K562 (cell line): ENCODE results near the gene SPAG7. TPM values are rescaled to one million over a fixed set of nuclear protein-coding genes. Genes with fewer than 3 reads are reported as not detected.

Source experiments
- ARNT ChIP-seq, 2 experiments: fragments of 450-650 bp; IDR thresholded peaks; 2 replicates each; pipeline ENCODE4 v1.6.1; 2016; ENCODE audit warnings: mild to moderate bottlenecking in 1 of 2
- BCOR ChIP-seq: fragments of 450-650 bp; IDR thresholded peaks from 2 replicates; pipeline ENCODE4 v1.6.1; 2016
- CEBPG ChIP-seq, 3 experiments: fragments of 200-800 bp in 1 of 3; sonication (Bioruptor generic) in 1 of 3; sonication (generic) in 1 of 3; formaldehyde crosslinking in 1 of 3; IDR thresholded peaks in 2 of 3; conservative IDR thresholded peaks in 1 of 3; 2 replicates each; pipeline versions ENCODE4 v1.6.1 to v1.8.0; 2016 to 2022; ENCODE audit warnings: missing compliant biosample characterization in 2 of 3, missing genetic modification characterization in 2 of 3, mild to moderate bottlenecking in 1 of 3, missing genetic modification reagents in 1 of 3
- CGGBP1 ChIP-seq: fragments of 250-450 bp; sonication (Bioruptor Pico); IDR thresholded peaks from 2 replicates; pipeline ENCODE4 v1.9.0; 2021; ENCODE audit warnings: mild to moderate bottlenecking
- DPF2 ChIP-seq: fragments of 450-650 bp; IDR thresholded peaks from 2 replicates; pipeline ENCODE4 v1.6.1; 2016
- EGR1 ChIP-seq: fragments of 450-650 bp; conservative IDR thresholded peaks from 2 replicates; pipeline ENCODE4 v1.6.1; 2017; ENCODE audit warnings: mild to moderate bottlenecking
- FOXM1 ChIP-seq, 2 experiments: fragments of 450-650 bp in 1 of 2; sonication (generic) in 1 of 2; formaldehyde crosslinking in 1 of 2; IDR thresholded peaks; 2 replicates each; pipeline versions ENCODE4 v1.6.1 to v1.9.0; 2017 to 2022; ENCODE audit warnings: low read depth in 2 of 2, mild to moderate bottlenecking in 2 of 2, missing genetic modification reagents in 1 of 2, moderate library complexity in 1 of 2
- FOXP1 ChIP-seq: sonication (generic); formaldehyde crosslinking; IDR thresholded peaks from 2 replicates; pipeline ENCODE4 v1.8.0; 2022; ENCODE audit warnings: mild to moderate bottlenecking, missing genetic modification reagents
- GTF2E2 ChIP-seq: fragments of 200-800 bp; sonication (Bioruptor generic); IDR thresholded peaks from 2 replicates; pipeline ENCODE4 v1.6.1; 2016; ENCODE audit warnings: missing genetic modification characterization, missing compliant biosample characterization
- IRF2 ChIP-seq: sonication (generic); formaldehyde crosslinking; IDR thresholded peaks from 2 replicates; pipeline ENCODE4 v1.8.1; 2022; ENCODE audit warnings: mild to moderate bottlenecking, missing genetic modification reagents
- KLF13 ChIP-seq: fragments of 450-650 bp; IDR thresholded peaks from 2 replicates; pipeline ENCODE4 v1.6.1; 2016; ENCODE audit warnings: missing genetic modification characterization, low read depth, mild to moderate bottlenecking, missing compliant biosample characterization, moderate library complexity, borderline replicate concordance
- RBFOX2 ChIP-seq: fragments of 200-400 bp; formaldehyde crosslinking; IDR thresholded peaks from 2 replicates; pipeline ENCODE4 v1.6.1; 2017; ENCODE audit warnings: low read depth, mild to moderate bottlenecking, low read length, moderate library complexity
- SIN3A ChIP-seq, 2 experiments: fragments of 150-350 bp in 1 of 2; IDR thresholded peaks; 2 replicates each; pipeline ENCODE4 v1.6.1; 2011 to 2016; ENCODE audit warnings: borderline replicate concordance in 2 of 2, low read depth in 2 of 2, low read length in 2 of 2, mild to moderate bottlenecking in 2 of 2, moderate library complexity in 2 of 2; ENCODE audit not compliant: control insufficient read depth in 1 of 2
- SMARCC2 ChIP-seq: fragments of 450-650 bp; IDR thresholded peaks from 2 replicates; pipeline ENCODE4 v1.6.1; 2017; ENCODE audit warnings: antibody characterized with exemption, moderate library complexity, mild to moderate bottlenecking, low read depth
- TRIM28 ChIP-seq: fragments of 450-650 bp; IDR thresholded peaks from 2 replicates; pipeline ENCODE4 v1.6.1; 2017
- ZBTB11 ChIP-seq, 3 experiments: fragments of 200-800 bp in 1 of 3; fragments of 250-450 bp in 1 of 3; fragments of 450-650 bp in 1 of 3; sonication (Bioruptor Pico) in 1 of 3; sonication (Bioruptor generic) in 1 of 3; formaldehyde crosslinking in 1 of 3; IDR thresholded peaks; 2 replicates each; pipeline versions ENCODE4 v1.6.1 to v1.8.0; 2016 to 2022; ENCODE audit warnings: mild to moderate bottlenecking in 2 of 3, missing genetic modification characterization in 2 of 3, missing compliant biosample characterization in 1 of 3, moderate library complexity in 1 of 3
- ZNF280A ChIP-seq: fragments of 450-650 bp; IDR thresholded peaks from 2 replicates; pipeline ENCODE4 v1.6.1; 2018; ENCODE audit warnings: mild to moderate bottlenecking, low read depth; ENCODE audit not compliant: partially characterized antibody
- ZNF445 ChIP-seq: fragments of 250-450 bp; sonication (Bioruptor Pico); IDR thresholded peaks from 2 replicates; pipeline ENCODE4 v1.4.0; 2020; ENCODE audit warnings: low read depth, mild to moderate bottlenecking, moderate library complexity
- polyA plus RNA-seq, 8 experiments: library from polyadenylated mRNA; depleted of rRNA in 4 of 8; stranded (reverse) in 5 of 8; unstranded in 3 of 8; fragments of >200 nt; fragmentation: Nextera tagmentation in 2 of 8; fragmentation: Illumina TruSeq in 1 of 8; extraction: Ambion mirVana in 2 of 8; extraction: Trizol in 1 of 8; gene quantifications; 2 replicates each; pipeline versions ENCODE4 v1.2.1 to v1.2.3, GENCODE V29; 2011 to 2014; ENCODE audit warnings: inconsistent platforms in 1 of 8, missing spikeins in 1 of 8
- total RNA-seq, 7 experiments: library from RNA; depleted of rRNA in 6 of 7; stranded (reverse); fragments of >200 nt in 6 of 7; fragmentation: Illumina TruSeq in 2 of 7; extraction: Trizol in 2 of 7; gene quantifications; 2 replicates each; pipeline versions ENCODE4 v1.2.1 to v1.2.3, GENCODE V29; 2011 to 2021; ENCODE audit warnings: low replicate concordance in 1 of 7

SPAG7 gene
- total and polyA plus RNA-seq, 9 of the 15 experiments (the other 6 are each of a cell fraction or from before 2014, with no cell fraction given), result 5.6 to 53.5 (median 36.3) TPM

- no peak for TF ChIP-seq ZNF280A
- no peak for TF ChIP-seq KLF13 (tag)
- TF ChIP-seq SIN3A (IDR thresholded peaks at IDR 0.05; ENCODE audit: borderline replicate concordance in 2 of 2, control insufficient read depth in 1 of 2, low read depth in 2 of 2, low read length in 2 of 2), result peak; percentile 41 to 60; a peak in 3 of 4 replicates
- TF ChIP-seq FOXP1 (CRISPR knock-in tag), result 0 out of 2 replicates have a peak, but pooled peaks have one; percentile 44
- peak; percentile 88 for TF ChIP-seq RBFOX2
- TF ChIP-seq CGGBP1 (CRISPR knock-in tag), result no peak
- TF ChIP-seq CEBPG (CRISPR knock-in tag; IDR thresholded peaks at IDR 0.05), result peak; percentile 51; the same call in 1 of the 2 replicates
- peak; percentile 80 to 87 for TF ChIP-seq CEBPG (tag; conservative IDR thresholded peaks at IDR 0.05 in 1 of 2, IDR thresholded peaks at IDR 0.05 in 1 of 2)
- 0 out of 2 replicates have a peak, but pooled peaks have one; percentile 7 for TF ChIP-seq EGR1
- peak; percentile 59 to 95 (median 88); a peak in 4 of 6 replicates for TF ChIP-seq ZBTB11 (CRISPR knock-in tag; IDR thresholded peaks at IDR 0.05)
- no peak for TF ChIP-seq SMARCC2
- TF ChIP-seq TRIM28, result peak; percentile 51; the same call in 1 of the 2 replicates
- TF ChIP-seq IRF2 (CRISPR knock-in tag), result no peak
- no peak for TF ChIP-seq ZNF445 (CRISPR knock-in tag)
- peak in 1 of 2 experiments; percentile 81; a peak in 1 of 4 replicates for TF ChIP-seq ARNT (IDR thresholded peaks at IDR 0.05)
- TF ChIP-seq GTF2E2, result peak; percentile 85; the same call in 1 of the 2 replicates
- TF ChIP-seq FOXM1 (IDR thresholded peaks at IDR 0.05; ENCODE audit: low read depth), result peak; percentile 68
- TF ChIP-seq FOXM1 (CRISPR knock-in tag; IDR thresholded peaks at IDR 0.05; ENCODE audit: low read depth), result 0 out of 2 replicates have a peak, but pooled peaks have one; percentile 39
- peak; percentile 70 for TF ChIP-seq DPF2
- peak; percentile 16; the same call in 1 of the 2 replicates for TF ChIP-seq BCOR
Observed at GRCh38 chr17:4948166-4948930, 19.3 kb downstream of the SPAG7 start, which contains the start of gene PFN1 (continued).
